ENCODE measurements around the gene DAP. TPM values are rescaled to one million over a fixed set of nuclear protein-coding genes. Genes with fewer than 3 reads are reported as not detected.

DAP gene
- total RNA-seq, 2 donors from 2014 or later = 34.6 to 65.8 TPM

GRCh38 chr5:10685115-10685521, 75.9 kb downstream of the DAP start:
- H3K4me3 ChIP-seq = no peak overlapping the region
- H3K9me3 ChIP-seq = no peaks in the 10 kb centered on the region
- no peak for DNase-seq (ENCODE audit: low spot score)
- peaks cover 0 to 7% of the 10 kb centered on the region in 2 donors for H3K4me1 ChIP-seq
- no peak for TF ChIP-seq CTCF (IDR thresholded peaks at IDR 0.05)
- H3K36me3 ChIP-seq = peaks cover 22% of the 10 kb centered on the region
- no peak overlapping the region for H3K27ac ChIP-seq
- H3K27me3 ChIP-seq = no peaks in the 10 kb centered on the region

DNA sequence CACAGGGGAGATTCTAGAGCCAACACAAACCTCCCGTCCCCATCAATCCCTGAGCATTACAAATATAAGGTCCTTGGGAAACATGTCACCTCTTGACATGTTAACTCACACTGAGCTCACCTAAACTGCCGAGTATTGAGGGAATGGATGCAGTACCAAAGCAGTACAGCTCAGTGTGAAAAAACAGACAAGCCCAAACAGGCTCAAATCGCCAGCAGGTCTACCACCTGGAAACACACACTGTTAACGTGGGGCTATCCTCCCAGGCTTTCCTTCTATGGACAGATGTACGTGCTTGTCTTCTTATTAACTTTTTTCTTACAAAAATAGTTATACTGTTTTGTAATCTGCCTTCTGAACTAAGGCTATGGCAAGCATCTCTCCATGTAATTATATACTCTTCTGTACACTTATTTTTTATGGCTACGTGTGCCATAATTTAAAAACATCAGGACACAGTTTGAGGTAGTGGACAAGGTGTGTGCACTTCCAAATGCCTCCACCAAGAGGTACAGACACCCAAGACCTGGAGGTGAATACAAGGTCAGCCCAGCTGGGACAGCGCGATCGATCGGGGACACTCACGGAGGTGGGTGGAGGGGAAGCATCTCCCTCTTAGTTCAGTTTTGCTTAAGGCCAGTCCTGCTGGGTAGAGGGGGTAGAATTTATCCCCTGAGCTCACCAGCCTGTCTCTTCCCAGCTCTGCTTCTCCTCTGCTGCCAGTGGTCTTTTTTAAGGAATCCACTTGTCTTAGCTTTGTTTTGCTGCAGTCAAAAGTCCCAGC, 76.5 kb downstream of the DAP start:
- no peak for DNase-seq (ENCODE audit: low spot score)
- no peaks in the 10 kb centered on the region for H3K9me3 ChIP-seq
- TF ChIP-seq CTCF (IDR thresholded peaks at IDR 0.05) = no peak
- no peak overlapping the region for H3K27ac ChIP-seq
- H3K4me1 ChIP-seq = peaks cover 0 to 3% of the 10 kb centered on the region in 2 donors
- H3K4me3 ChIP-seq = no peak overlapping the region
- peaks cover 28% of the 10 kb centered on the region for H3K36me3 ChIP-seq
- no peaks in the 10 kb centered on the region for H3K27me3 ChIP-seq

DNA sequence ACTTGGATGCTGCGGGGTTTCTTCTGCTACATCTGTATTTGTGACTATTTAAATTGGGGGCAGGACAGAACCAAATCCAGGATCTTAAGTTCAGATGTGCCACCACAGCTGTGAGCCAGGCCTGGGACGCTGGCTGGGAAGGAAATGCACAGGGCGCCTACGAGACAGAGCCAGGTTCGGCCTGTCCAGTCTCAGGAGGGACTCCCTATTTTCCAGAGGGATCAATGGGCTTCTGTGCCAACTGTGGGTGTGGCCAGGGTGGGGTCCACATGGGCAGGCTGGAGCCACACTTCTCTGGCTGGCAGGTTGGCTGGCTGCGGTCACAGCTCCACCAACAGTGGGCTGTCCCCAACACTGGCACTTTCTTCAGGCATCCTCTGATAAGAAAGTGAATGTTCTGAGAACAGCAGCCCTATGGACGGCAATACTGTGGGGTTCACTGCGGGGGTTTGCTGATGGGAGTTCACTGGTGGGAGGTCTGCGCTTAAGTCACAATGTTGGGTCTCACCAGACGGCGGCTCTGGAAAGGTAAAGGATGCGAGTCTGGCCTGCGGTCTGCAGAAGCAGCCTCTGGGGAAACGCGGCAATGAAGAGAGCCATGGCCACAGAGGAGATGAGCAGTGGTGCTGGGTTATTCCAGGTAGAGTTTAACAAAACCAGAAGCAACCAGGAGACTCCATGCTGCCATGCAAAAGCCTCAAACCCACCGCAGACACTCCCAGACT, 78.1 kb downstream of the DAP start:
- Histone ChIP-seq H3K36me3 (peaks cover 33% of the 10 kb centered on the region), H3K4me1 (no peaks in the 10 kb centered on the region), H3K27me3 (no peaks in the 10 kb centered on the region), H3K4me3 (no peak overlapping the region), H3K9me3 (no peaks in the 10 kb centered on the region), H3K27ac (no peak overlapping the region)
- DNase-seq (ENCODE audit: low spot score) = no peak
- TF ChIP-seq CTCF (IDR thresholded peaks at IDR 0.05) = no peak

- no peak overlapping the region for H3K4me3 ChIP-seq
- H3K27ac ChIP-seq = no peak overlapping the region
- DNase-seq (ENCODE audit: low spot score) = no peak
- H3K36me3 ChIP-seq = peaks cover 39% of the 10 kb centered on the region
- no peaks in the 10 kb centered on the region for H3K27me3 ChIP-seq
- no peak for TF ChIP-seq CTCF (IDR thresholded peaks at IDR 0.05)
- no peaks in the 10 kb centered on the region for H3K4me1 ChIP-seq
- H3K9me3 ChIP-seq = no peaks in the 10 kb centered on the region
These were observed 79.0 kb downstream of the DAP start for GRCh38 chr5:10681731-10682679.

GRCh38 chr5:10680876-10681481, 80.1 kb downstream of the DAP start:
- H3K27me3 ChIP-seq = no peaks in the 10 kb centered on the region
- DNase-seq (ENCODE audit: low spot score) = no peak
- no peak for TF ChIP-seq CTCF (IDR thresholded peaks at IDR 0.05)
- no peak overlapping the region for H3K4me3 ChIP-seq
- H3K4me1 ChIP-seq = no peaks in the 10 kb centered on the region
- H3K36me3 ChIP-seq = peaks cover 39% of the 10 kb centered on the region
- no peaks in the 10 kb centered on the region for H3K9me3 ChIP-seq
- no peak overlapping the region for H3K27ac ChIP-seq
